ENCODE measurements around the gene CRADD. TPM values are rescaled to one million over a fixed set of nuclear protein-coding genes. Genes with fewer than 3 reads are reported as not detected.

The CRADD gene
- total RNA-seq, 2 donors from 2014 or later = 7.7 to 9.1 TPM

- Mint-ChIP-seq H3K9me3 (peaks cover 17% of the 10 kb centered on the region), H3K27ac (no peak overlapping the region)
These were observed 45.8 kb downstream of the CRADD start for GRCh38 chr12:93722835-93723567.

GRCh38 chr12:93723568-93723930 is 46.4 kb downstream of the CRADD start:
- Histone ChIP-seq H3K36me3 (ENCODE audit: control insufficient read depth, insufficient read depth, low read length) (no peaks in the 10 kb centered on the region), H3K9ac (ENCODE audit: extremely low read depth, low read length, poor library complexity, severe bottlenecking) (no peak overlapping the region), H3K4me1 (ENCODE audit: control insufficient read depth, insufficient read depth, low read length) (no peaks in the 10 kb centered on the region), H3K27ac (ENCODE audit: low read depth, low read length) (no peak overlapping the region), H3K4me3 (ENCODE audit: low read length) (no peak overlapping the region), H3K9me3 (ENCODE audit: control insufficient read depth, low read length) (peaks cover 9% of the 10 kb centered on the region), H3K27me3 (ENCODE audit: control insufficient read depth, insufficient read depth, low read length, poor library complexity, severe bottlenecking) (no peaks in the 10 kb centered on the region)
- Mint-ChIP-seq H3K27ac (no peak overlapping the region), H3K36me3 (ENCODE audit: low read depth) (no peaks in the 10 kb centered on the region), H3K27me3 (ENCODE audit: insufficient read depth) (no peaks in the 10 kb centered on the region), H3K4me3 (no peak overlapping the region), H3K9me3 (peaks cover 12% of the 10 kb centered on the region), H3K4me1 (no peaks in the 10 kb centered on the region)
- DNase-seq = no peak
- WGBS, 2 experiments (ENCODE audit: insufficient coverage in 1 of 2, insufficient read length in 1 of 2) = 93 to 96% methylated on average over 4 of the region's 4 CpGs
- no peak for TF ChIP-seq CTCF (conservative IDR thresholded peaks at IDR 0.05)

More at GRCh38 chr12:93722835-93723567, 45.8 kb downstream of the CRADD start:
- no peaks in the 10 kb centered on the region for H3K27me3 Mint-ChIP-seq (ENCODE audit: insufficient read depth)
- no peaks in the 10 kb centered on the region for H3K4me1 Mint-ChIP-seq
- Histone ChIP-seq H3K4me3 (ENCODE audit: low read length) (no peak overlapping the region), H3K36me3 (ENCODE audit: control insufficient read depth, insufficient read depth, low read length) (no peaks in the 10 kb centered on the region), H3K27ac (ENCODE audit: low read depth, low read length) (no peak overlapping the region), H3K9ac (ENCODE audit: extremely low read depth, low read length, poor library complexity, severe bottlenecking) (no peak overlapping the region), H3K9me3 (ENCODE audit: control insufficient read depth, low read length) (peaks cover 13% of the 10 kb centered on the region), H3K27me3 (ENCODE audit: control insufficient read depth, insufficient read depth, low read length, poor library complexity, severe bottlenecking) (no peaks in the 10 kb centered on the region), H3K4me1 (ENCODE audit: control insufficient read depth, insufficient read depth, low read length) (no peaks in the 10 kb centered on the region)
- 82 to 91% methylated on average over 2 to 4 of the region's 4 CpGs for WGBS, 2 experiments (ENCODE audit: insufficient coverage in 1 of 2, insufficient read length in 1 of 2)
- no peak for TF ChIP-seq CTCF (conservative IDR thresholded peaks at IDR 0.05)
- no peak overlapping the region for H3K4me3 Mint-ChIP-seq
- DNase-seq = no peak
- H3K36me3 Mint-ChIP-seq (ENCODE audit: low read depth) = no peaks in the 10 kb centered on the region

- H3K27ac Mint-ChIP-seq = no peak overlapping the region
- Histone ChIP-seq H3K36me3 (ENCODE audit: control insufficient read depth, insufficient read depth, low read length) (no peaks in the 10 kb centered on the region), H3K9me3 (ENCODE audit: control insufficient read depth, low read length) (peaks cover 6% of the 10 kb centered on the region), H3K9ac (ENCODE audit: extremely low read depth, low read length, poor library complexity, severe bottlenecking) (no peak overlapping the region), H3K27ac (ENCODE audit: low read depth, low read length) (no peak overlapping the region), H3K4me3 (ENCODE audit: low read length) (no peak overlapping the region), H3K4me1 (ENCODE audit: control insufficient read depth, insufficient read depth, low read length) (no peaks in the 10 kb centered on the region), H3K27me3 (ENCODE audit: control insufficient read depth, insufficient read depth, low read length, poor library complexity, severe bottlenecking) (no peaks in the 10 kb centered on the region)
- no peaks in the 10 kb centered on the region for H3K27me3 Mint-ChIP-seq (ENCODE audit: insufficient read depth)
- TF ChIP-seq CTCF (conservative IDR thresholded peaks at IDR 0.05) = no peak
- no peak for DNase-seq
- no peaks in the 10 kb centered on the region for H3K4me1 Mint-ChIP-seq
- peaks cover 10% of the 10 kb centered on the region for H3K9me3 Mint-ChIP-seq
- no peaks in the 10 kb centered on the region for H3K36me3 Mint-ChIP-seq (ENCODE audit: low read depth)
- no peak overlapping the region for H3K4me3 Mint-ChIP-seq
These were observed 48.4 kb downstream of the CRADD start for GRCh38 chr12:93725531-93725930.
